Heart left ventricle (tissue), 13 donors: ENCODE data around the gene NEK5.

Experiments used
- CTCF ChIP-seq, 12 donors: fragments of 200-600 bp; sonication (generic) in 4 of 12; IDR thresholded peaks; one replicate each; pipeline versions ENCODE4 v1.5.0 to v1.8.0; 2018 to 2022; ENCODE audit warnings: antibody characterized with exemption in 12 of 12, mild to moderate bottlenecking in 5 of 12
- POLR2A ChIP-seq, 2 donors: fragments of 450-650 bp; IDR thresholded peaks; one replicate each; pipeline ENCODE4 v1.6.1; 2017; ENCODE audit warnings: antibody characterized with exemption in 2 of 2, mild to moderate bottlenecking in 2 of 2, moderate library complexity in 2 of 2
- donor health status: ischemic (EF 13 %, LVEDD 7.1; RV severe dilation, severe dysfunction).
- donor health status: DM: no; HTN: yes; CAD: no.
- donor health status: DM: no; HTN: no; CAD: no.
- donor health status: ischemic (EF 25% LVEDD 6.9; RV normal size, moderate dysfunction).
- donor health status: ischemic (EF 25% LVEDD 5.7; RV mildly dilated, moderate dysfunction).
- donor health status: ischemic (EF 35%, LVEDD 5.7; RV mildly dilated, moderate dysfunction).
- donor health status: nonischemic (EF 11% LVEDD 7.7; RV severe dilation, severe dysfunction).
- donor health status: DM: yes; HTN: yes; CAD: no.
- donor health status: PGD.
- donor health status: ischemic (EF 29% LVEDD 5.4; RV normal size, mild dysfunction).
- donor health status: nonischemic (EF 23%, LVEDD 6.1; RV moderate dilation, normal function).

GRCh38 chr13:52158629-52159158, 29.8 kb upstream of the NEK5 start:
- TF ChIP-seq CTCF (IDR thresholded peaks at IDR 0.05) (no peak), POLR2A (IDR thresholded peaks at IDR 0.05) (no peak)
